Ammon's horn (tissue), 1 donor: ENCODE measurements around the gene SLC33A1.
"Not testable (repeated sequence)": the region's sequence is repeated elsewhere in the genome, so short reads cannot be mapped to it uniquely, and the experiment has no call there.

Source experiments
- DNase-seq: peaks from one replicate; pipeline ENCODE4 v3.0.0-alpha.2; 2016; ENCODE audit warnings: low spot score

SLC33A1 gene

GRCh38 chr3:155854141-155854940 lies at the start of gene SLC33A1:
TSS of gene SLC33A1 (minus strand) at chr3:155854427. CDS start at chr3:155853997, 430 bp downstream.
- DNase-seq: peak; percentile 100

GRCh38 chr3:155895379-155895900 lies 41.2 kb upstream of the SLC33A1 start:
- no peak for DNase-seq

DNA sequence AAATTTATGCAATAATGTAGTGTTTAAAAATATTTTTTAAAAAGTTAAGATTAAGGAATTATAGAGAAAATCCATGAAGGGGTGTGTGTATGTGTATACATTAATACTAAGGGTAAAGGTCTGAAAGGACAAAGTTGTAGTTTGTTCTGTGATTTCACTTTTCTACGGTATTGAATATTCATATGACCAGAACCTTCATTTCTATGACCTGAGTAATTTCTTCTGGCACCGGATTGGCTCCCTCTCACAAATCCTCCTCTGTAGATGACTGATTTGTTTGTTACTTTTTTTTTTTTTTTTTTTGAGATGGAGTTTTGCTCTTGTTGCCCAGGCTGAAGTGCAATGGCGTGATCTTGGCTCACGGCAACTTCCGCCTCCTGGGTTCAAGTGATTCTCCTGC lies 37.1 kb upstream of the SLC33A1 start:
- no peak for DNase-seq

GRCh38 chr3:155890671-155891190 lies 36.5 kb upstream of the SLC33A1 start:
- DNase-seq: no peak

GRCh38 chr3:155889952-155890351 lies 35.7 kb upstream of the SLC33A1 start:
- no peak for DNase-seq

- DNase-seq: no peak
Observed at GRCh38 chr3:155889212-155889611, 35.0 kb upstream of the SLC33A1 start.

DNA sequence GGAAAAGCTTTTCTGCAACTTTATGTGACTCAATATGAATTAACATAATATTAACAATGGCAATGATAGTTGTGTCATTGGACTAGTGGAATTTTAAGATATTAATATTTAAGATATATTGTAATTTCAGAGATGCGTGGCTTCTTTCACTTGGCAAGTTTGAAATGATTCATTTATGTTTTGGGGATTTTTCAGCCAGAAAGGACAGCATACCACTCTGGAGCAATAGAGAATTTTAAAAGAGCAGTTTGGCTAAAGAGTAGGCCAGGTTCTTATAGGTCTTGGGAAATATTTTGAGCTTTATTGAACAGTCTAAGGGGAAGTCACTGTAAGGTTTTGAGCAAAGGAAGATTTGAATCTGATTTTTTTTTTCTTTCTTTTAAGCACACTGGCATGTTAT lies 32.7 kb upstream of the SLC33A1 start:
- DNase-seq: no peak

- not testable (repeated sequence) for DNase-seq
Observed at GRCh38 chr3:155886348-155886747, 32.1 kb upstream of the SLC33A1 start.

DNA sequence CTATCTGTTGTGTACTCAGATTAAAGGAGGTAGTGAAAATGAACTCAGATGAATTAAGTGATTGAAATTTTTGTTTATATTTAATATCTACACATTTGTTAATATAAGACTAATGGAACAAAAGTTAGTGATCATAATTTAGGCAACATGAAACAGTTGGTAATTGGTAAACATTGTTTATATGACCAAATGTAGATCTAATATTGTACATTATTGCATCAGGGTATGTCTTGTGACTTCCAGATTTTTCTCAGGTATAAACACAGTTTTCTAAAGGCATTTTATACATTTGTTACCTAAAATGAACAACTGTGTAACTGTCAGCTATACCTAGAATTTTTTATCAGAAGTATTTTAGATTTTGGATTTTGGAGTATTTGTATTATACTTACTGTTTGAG lies 31.1 kb upstream of the SLC33A1 start:
- no peak for DNase-seq

GRCh38 chr3:155884292-155884691 lies 30.1 kb upstream of the SLC33A1 start:
- no peak for DNase-seq

DNA sequence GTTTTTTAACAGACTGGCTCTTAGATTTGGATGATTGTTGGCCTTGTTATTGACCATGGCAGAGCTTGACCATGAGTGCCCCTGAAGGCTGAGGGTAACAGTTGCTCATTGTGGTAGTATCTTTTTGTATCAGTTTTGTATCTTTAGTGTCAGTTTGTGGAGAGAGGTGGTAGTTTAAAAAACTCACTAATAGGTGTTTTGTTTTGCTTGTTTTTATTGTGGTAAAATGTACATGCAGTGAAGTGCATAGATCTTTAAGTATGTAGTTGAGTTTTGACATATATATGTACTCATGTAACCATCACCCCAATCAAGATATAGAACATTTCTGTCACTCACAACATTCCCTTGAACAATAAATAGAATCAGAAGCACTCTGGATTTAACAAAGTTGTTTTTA lies 26.1 kb upstream of the SLC33A1 start:
- no peak for DNase-seq

DNA sequence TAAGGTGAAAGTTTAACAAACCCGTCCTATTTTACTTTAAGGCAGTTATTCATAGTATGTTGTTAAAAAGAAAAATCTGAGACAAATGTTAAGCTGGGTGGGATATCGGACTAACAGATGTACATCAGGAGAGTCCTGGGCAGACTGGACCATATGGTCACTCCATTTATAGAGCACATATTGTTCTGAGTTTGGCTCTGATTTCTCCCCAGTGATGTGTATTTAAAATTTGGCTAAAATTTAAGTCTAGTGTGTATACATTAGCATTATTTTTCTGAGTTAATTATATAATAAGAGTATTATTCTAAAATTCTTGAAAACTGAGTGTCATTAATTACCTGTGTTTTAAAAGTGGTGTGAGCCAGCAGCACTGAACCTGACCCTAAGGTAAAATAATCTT lies 22.3 kb upstream of the SLC33A1 start:
- no peak for DNase-seq

DNA sequence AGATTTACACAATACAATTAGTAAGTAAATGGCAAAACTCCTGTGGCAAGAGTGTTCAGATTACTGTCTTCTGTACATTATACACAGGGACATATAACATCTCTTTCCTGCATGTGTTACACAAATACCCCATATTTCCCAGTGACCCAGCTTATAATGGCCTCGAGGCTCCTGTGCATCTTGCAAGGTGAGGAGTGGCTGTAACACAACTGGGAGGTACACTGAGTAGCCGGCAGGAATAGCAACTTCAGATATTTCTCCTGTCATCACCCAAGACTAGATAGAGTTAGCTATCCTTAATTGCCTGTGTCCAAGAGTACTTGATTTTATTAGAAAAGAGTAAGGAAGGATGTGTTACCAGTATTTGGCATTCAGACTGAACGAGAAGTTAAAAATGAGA lies 21.8 kb upstream of the SLC33A1 start:
- no peak for DNase-seq

DNA sequence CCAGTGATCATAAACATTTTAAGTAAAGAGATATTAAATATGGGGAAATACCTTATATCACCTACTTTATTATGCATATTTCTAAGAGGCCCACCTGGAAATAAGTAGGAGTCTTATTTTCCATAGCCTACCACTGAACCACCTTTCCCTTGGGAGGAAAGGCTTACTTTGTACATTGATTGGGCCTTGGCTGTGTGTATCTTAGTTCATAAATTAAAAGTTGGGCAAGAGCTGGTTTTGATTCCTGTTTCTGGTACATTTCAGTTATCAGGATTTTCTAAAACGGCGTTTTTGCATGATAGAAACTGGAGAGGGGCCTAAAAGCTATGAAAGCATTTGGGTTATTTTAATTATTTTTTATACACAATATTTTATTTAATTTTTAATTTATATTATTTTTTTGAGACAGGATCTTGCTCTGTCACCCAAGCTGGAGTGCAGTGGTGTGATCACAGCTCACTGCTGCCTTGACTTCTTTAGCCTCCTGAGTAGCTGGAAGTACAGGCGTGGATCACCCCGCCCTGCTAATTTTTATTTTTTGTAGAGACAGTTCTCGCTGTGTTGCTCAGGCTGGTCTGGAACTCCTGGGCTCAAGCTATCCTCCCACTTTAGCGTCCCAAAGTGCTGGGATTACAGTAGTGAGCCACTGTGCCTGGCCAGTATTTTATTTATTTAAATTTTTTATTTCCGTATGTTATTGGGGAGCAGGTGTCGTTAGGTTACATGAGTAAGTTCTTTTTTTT lies 18.8 kb upstream of the SLC33A1 start:
- no peak for DNase-seq

GRCh38 chr3:155871746-155872158 lies 17.5 kb upstream of the SLC33A1 start:
- DNase-seq: no peak

DNA sequence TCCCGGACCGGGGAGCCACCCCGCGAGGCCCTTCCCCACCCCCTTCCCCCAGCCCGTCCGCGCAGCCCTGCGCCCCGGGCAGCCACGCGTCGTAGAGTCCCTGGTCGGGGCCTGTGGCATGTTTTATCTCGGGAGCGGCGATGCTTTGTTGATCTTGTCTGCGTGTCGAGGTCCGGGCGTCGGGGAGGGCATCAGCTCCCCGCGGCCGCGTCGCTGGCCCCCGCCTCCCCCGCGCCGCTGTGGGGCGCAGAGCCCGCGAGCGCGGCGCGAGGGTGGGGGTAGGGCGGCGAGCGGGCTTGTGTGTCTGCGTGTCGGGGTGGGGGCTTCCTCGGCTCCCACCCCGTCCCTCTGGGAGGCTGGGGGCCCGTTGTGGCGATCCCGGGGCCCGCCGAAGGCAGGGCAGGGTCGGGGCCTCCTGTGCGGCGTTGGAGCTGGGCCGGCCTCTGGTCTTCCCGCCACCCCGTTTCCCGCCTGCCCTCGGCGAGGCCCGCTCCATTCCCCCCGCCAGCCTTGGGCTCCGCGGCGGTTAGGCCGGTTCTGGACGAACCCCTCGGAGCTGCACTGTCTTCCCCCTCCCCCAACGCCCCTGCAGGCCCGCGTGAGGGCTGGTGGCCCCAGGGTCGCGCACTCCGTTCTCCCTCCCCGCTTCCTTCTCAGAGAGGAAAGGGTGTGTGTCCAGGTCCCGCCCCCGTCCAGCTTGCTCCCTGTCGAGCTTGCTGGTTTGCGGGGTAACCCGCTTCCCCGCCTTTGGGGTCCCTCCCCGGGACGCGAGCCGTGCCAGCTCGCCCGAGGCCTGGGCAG lies 16.9 kb upstream of the SLC33A1 start:
- DNase-seq: peak; percentile 36

DNA sequence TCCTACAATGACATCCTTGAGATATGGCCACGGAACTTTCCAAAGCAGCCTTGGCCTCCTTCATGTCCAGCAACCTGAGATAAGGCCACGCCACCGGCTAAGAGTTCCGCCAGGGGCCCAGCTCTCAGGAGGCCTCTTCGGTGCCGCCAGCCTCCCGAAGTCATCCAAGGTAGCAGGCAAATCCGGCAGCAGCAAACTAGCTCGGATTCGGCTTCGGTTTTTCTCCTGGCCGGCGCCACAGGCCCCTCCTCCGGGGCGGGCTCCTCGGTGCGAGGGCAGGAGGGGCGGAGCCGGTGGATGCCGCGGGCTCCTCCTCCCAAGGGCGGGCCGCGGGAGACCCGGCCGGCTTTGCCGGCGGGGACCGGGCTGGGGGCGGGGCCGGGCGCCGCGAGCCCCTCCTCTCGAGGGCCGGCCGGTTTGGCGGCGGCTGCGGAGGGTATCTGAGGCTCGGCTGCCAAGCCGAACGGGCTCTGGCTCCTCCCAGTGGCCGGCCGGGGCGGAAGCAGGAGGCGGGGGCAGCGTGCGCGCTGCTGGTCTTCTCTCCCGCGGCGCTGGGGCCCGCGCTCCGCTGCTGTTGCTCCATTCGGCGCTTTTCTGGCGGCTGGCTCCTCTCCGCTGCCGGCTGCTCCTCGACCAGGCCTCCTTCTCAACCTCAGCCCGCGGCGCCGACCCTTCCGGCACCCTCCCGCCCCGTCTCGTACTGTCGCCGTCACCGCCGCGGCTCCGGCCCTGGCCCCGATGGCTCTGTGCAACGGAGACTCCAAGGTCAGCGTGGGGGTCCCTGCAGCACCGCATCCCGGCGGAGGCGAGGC lies 16.1 kb upstream of the SLC33A1 start, which contains the start of gene GMPS:
Gene GMPS, plus strand, starts transcription at position 518 of the 812 bp plus-strand sequence. Its CDS starts 221 bp downstream, at position 739.
- DNase-seq: peak; percentile 95

DNA sequence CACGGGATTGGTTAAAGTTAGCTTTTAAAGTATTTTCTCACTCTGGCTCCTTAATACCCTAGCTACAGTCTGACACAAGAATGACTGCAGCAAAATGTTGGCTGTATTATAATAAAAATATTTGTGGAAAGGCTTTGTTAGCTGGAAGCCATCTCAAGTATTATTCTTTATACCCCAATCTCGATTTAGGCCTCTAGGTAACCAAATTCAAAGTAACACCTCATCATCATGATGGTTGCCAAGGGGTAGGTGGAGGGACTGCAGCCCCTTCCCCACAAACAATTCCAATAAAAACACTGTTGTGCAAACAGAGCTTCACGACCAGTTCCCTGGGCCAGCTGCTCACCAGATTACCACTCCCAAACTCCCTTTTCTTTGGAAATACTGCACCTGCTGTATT lies 15.5 kb upstream of the SLC33A1 start:
- DNase-seq: no peak

GRCh38 chr3:155863072-155863784 lies 9.0 kb upstream of the SLC33A1 start:
- DNase-seq: no peak

GRCh38 chr3:155862290-155862982 lies 8.2 kb upstream of the SLC33A1 start:
- not testable (repeated sequence) for DNase-seq
